Measurements from ENCODE around the gene EZR. TPM values are rescaled to one million over a fixed set of nuclear protein-coding genes. Genes with fewer than 3 reads are reported as not detected.

The EZR gene
- total RNA-seq, 1 donor from 2014 or later, result 314 TPM

- H3K4me3 ChIP-seq (ENCODE audit: low read depth, low read length), result no peak overlapping the region
- DNase-seq (ENCODE audit: low read depth), result no peak
- FAIRE-seq, result no peak
- H3K36me3 ChIP-seq (ENCODE audit: control insufficient read depth, insufficient read depth, low read length), result peaks cover 22% of the 10 kb centered on the region
- no peaks in the 10 kb centered on the region for H3K27me3 ChIP-seq (ENCODE audit: control insufficient read depth, insufficient read depth, low read length)
- TF ChIP-seq CTCF (IDR thresholded peaks at IDR 0.05; ENCODE audit: insufficient read depth, low read length, severe bottlenecking), result no peak
These were observed 54.9 kb downstream of the EZR start for GRCh38 chr6:158764183-158764849.

GRCh38 chr6:158763434-158764182, 55.6 kb downstream of the EZR start:
- no peaks in the 10 kb centered on the region for H3K27me3 ChIP-seq (ENCODE audit: control insufficient read depth, insufficient read depth, low read length)
- FAIRE-seq, result no peak
- peaks cover 15% of the 10 kb centered on the region for H3K36me3 ChIP-seq (ENCODE audit: control insufficient read depth, insufficient read depth, low read length)
- TF ChIP-seq CTCF (IDR thresholded peaks at IDR 0.05; ENCODE audit: insufficient read depth, low read length, severe bottlenecking), result no peak
- H3K4me3 ChIP-seq (ENCODE audit: low read depth, low read length), result no peak overlapping the region
- DNase-seq (ENCODE audit: low read depth), result no peak

- TF ChIP-seq CTCF (IDR thresholded peaks at IDR 0.05; ENCODE audit: insufficient read depth, low read length, severe bottlenecking), result no peak
- H3K27me3 ChIP-seq (ENCODE audit: control insufficient read depth, insufficient read depth, low read length), result no peaks in the 10 kb centered on the region
- FAIRE-seq, result no peak
- peaks cover 9% of the 10 kb centered on the region for H3K36me3 ChIP-seq (ENCODE audit: control insufficient read depth, insufficient read depth, low read length)
- no peak overlapping the region for H3K4me3 ChIP-seq (ENCODE audit: low read depth, low read length)
- no peak for DNase-seq (ENCODE audit: low read depth)
These were observed 56.3 kb downstream of the EZR start for GRCh38 chr6:158762787-158763433.

GRCh38 chr6:158761746-158762145, 57.4 kb downstream of the EZR start:
- no peak for DNase-seq (ENCODE audit: low read depth)
- no peak for FAIRE-seq
- Histone ChIP-seq H3K4me3 (ENCODE audit: low read depth, low read length) (no peak overlapping the region), H3K36me3 (ENCODE audit: control insufficient read depth, insufficient read depth, low read length) (peaks cover 4% of the 10 kb centered on the region), H3K27me3 (ENCODE audit: control insufficient read depth, insufficient read depth, low read length) (no peaks in the 10 kb centered on the region)
- TF ChIP-seq CTCF (IDR thresholded peaks at IDR 0.05; ENCODE audit: insufficient read depth, low read length, severe bottlenecking), result no peak

- Histone ChIP-seq H3K27me3 (ENCODE audit: control insufficient read depth, insufficient read depth, low read length) (no peaks in the 10 kb centered on the region), H3K4me3 (ENCODE audit: low read depth, low read length) (no peak overlapping the region), H3K36me3 (ENCODE audit: control insufficient read depth, insufficient read depth, low read length) (peaks cover under 1% of the 10 kb centered on the region)
- FAIRE-seq, result no peak
- no peak for DNase-seq (ENCODE audit: low read depth)
- no peak for TF ChIP-seq CTCF (IDR thresholded peaks at IDR 0.05; ENCODE audit: insufficient read depth, low read length, severe bottlenecking)
These were observed 58.4 kb downstream of the EZR start for GRCh38 chr6:158760618-158761250.

All from bronchial epithelial cell (primary cell).